SU-DHL-6 (cell line): ENCODE data around the gene CHRNA4.

ENCODE experiments used
- H2AFZ ChIP-seq: fragments of 200-600 bp; sonication (generic); 2 replicates; pipeline ENCODE4 v1.6.1; 2014; ENCODE audit warnings: low read depth, mild to moderate bottlenecking, moderate library complexity, mixed read lengths, antibody characterized with exemption, low read length; ENCODE audit not compliant: severe bottlenecking
- H3F3A ChIP-seq: fragments of 200-600 bp; shearing (Covaris generic); 2 replicates; pipeline ENCODE4 v1.6.0; 2016; ENCODE audit warnings: antibody characterized with exemption, mild to moderate bottlenecking; ENCODE audit not compliant: insufficient read depth
- H3K27ac ChIP-seq: fragments of 200-600 bp; sonication (generic); 2 replicates; pipeline ENCODE4 v1.5.1; 2016; ENCODE audit warnings: low read depth, mild to moderate bottlenecking, low read length, moderate library complexity, mixed read lengths
- H3K27me3 ChIP-seq: fragments of 200-600 bp; sonication (generic), shearing (Covaris generic); 2 replicates; pipeline ENCODE4 v1.6.0; 2014; ENCODE audit warnings: mild to moderate bottlenecking, low read length
- H3K36me3 ChIP-seq: fragments of 200-600 bp; sonication (generic); 2 replicates; pipeline ENCODE4 v1.6.1; 2014; ENCODE audit warnings: mild to moderate bottlenecking, low read length, mixed read lengths
- H3K4me2 ChIP-seq: fragments of 300-600, 200-600 bp; shearing (Covaris generic), sonication (generic); 2 replicates; pipeline ENCODE4 v1.6.0; 2014; ENCODE audit warnings: low read length, low read depth, mild to moderate bottlenecking; ENCODE audit not compliant: poor library complexity, severe bottlenecking
- H3K4me3 ChIP-seq: fragments of 200-600 bp; sonication (generic); 2 replicates; pipeline ENCODE4 v1.5.1; 2014; ENCODE audit warnings: antibody characterized with exemption, low read length, mild to moderate bottlenecking, mixed read lengths; ENCODE audit not compliant: insufficient read depth, poor library complexity, severe bottlenecking
- H3K79me2 ChIP-seq: fragments of 200-600 bp; sonication (generic); 2 replicates; pipeline ENCODE4 v1.6.1; 2014; ENCODE audit warnings: mild to moderate bottlenecking, low read length, moderate library complexity; ENCODE audit not compliant: insufficient read depth
- H3K9ac ChIP-seq: fragments of 200-600 bp; sonication (generic); 2 replicates; pipeline ENCODE4 v1.7.0; 2014; ENCODE audit warnings: mild to moderate bottlenecking, low read length
- H3K9me2 ChIP-seq: fragments of 200-600 bp; sonication (generic); replicated peaks from 2 replicates; pipeline ENCODE4 v1.6.1; 2014; ENCODE audit warnings: low read length; ENCODE audit not compliant: insufficient read depth
- H3K9me3 ChIP-seq: fragments of 200-600 bp; sonication (generic); 2 replicates; pipeline ENCODE4 v1.6.1; 2014; ENCODE audit warnings: low read length, mixed read lengths; ENCODE audit not compliant: insufficient read depth
- H4K20me1 ChIP-seq: fragments of 200-600 bp; sonication (generic); 2 replicates; pipeline ENCODE4 v1.6.1; 2014; ENCODE audit warnings: low read depth, mild to moderate bottlenecking, antibody characterized with exemption, low read length, moderate library complexity, mixed read lengths
- CTCF ChIP-seq: fragments of 200-600 bp; sonication (generic); IDR thresholded peaks from one replicate; pipeline ENCODE4 v1.5.1; 2017; ENCODE audit warnings: antibody characterized with exemption, mild to moderate bottlenecking, low read length, moderate library complexity; ENCODE audit not compliant: insufficient read depth, poor library complexity, severe bottlenecking
- EZH2phosphoT487 ChIP-seq: fragments of 200-600 bp; sonication (generic), shearing (Covaris generic); conservative IDR thresholded peaks from 2 replicates; pipeline ENCODE4 v1.6.1; 2018; ENCODE audit warnings: mild to moderate bottlenecking, antibody characterized with exemption, low read length, moderate library complexity, mixed read lengths

CHRNA4 gene

GRCh38 chr20:63296531-63297299, 64.4 kb downstream of the CHRNA4 start:
- Histone ChIP-seq H3K9me3 (no peaks in the 10 kb centered on the region), H3F3A (no peaks in the 10 kb centered on the region), H2AFZ (no peak overlapping the region), H3K4me2 (no peak overlapping the region), H3K9me2 (no peaks in the 10 kb centered on the region), H3K79me2 (no peaks in the 10 kb centered on the region), H3K27me3 (no peaks in the 10 kb centered on the region), H3K4me3 (no peak overlapping the region), H3K36me3 (no peaks in the 10 kb centered on the region), H4K20me1 (no peaks in the 10 kb centered on the region), H3K9ac (no peak overlapping the region), H3K27ac (no peak overlapping the region)
- TF ChIP-seq EZH2phosphoT487 (no peak), CTCF (no peak)

GRCh38 chr20:63295846-63296245, 65.3 kb downstream of the CHRNA4 start:
- H3K4me2 ChIP-seq: no peak overlapping the region
- no peaks in the 10 kb centered on the region for H4K20me1 ChIP-seq
- H3K27me3 ChIP-seq: no peaks in the 10 kb centered on the region
- TF ChIP-seq CTCF: no peak
- TF ChIP-seq EZH2phosphoT487: no peak
- H3K4me3 ChIP-seq: no peak overlapping the region
- H3K9ac ChIP-seq: no peak overlapping the region
- no peaks in the 10 kb centered on the region for H3K9me3 ChIP-seq
- no peak overlapping the region for H2AFZ ChIP-seq
- H3F3A ChIP-seq: no peaks in the 10 kb centered on the region
- no peaks in the 10 kb centered on the region for H3K9me2 ChIP-seq
- H3K79me2 ChIP-seq: no peaks in the 10 kb centered on the region
- no peak overlapping the region for H3K27ac ChIP-seq
- no peaks in the 10 kb centered on the region for H3K36me3 ChIP-seq

- Histone ChIP-seq H3K79me2 (no peaks in the 10 kb centered on the region), H3F3A (no peaks in the 10 kb centered on the region), H3K36me3 (no peaks in the 10 kb centered on the region), H3K9ac (no peak overlapping the region), H3K9me3 (no peaks in the 10 kb centered on the region), H2AFZ (no peak overlapping the region), H4K20me1 (no peaks in the 10 kb centered on the region), H3K4me3 (no peak overlapping the region), H3K4me2 (no peak overlapping the region), H3K9me2 (no peaks in the 10 kb centered on the region), H3K27me3 (no peaks in the 10 kb centered on the region), H3K27ac (no peak overlapping the region)
- TF ChIP-seq EZH2phosphoT487 (no peak), CTCF (no peak)
Measured at GRCh38 chr20:63295422-63295821, 65.7 kb downstream of the CHRNA4 start.
